BLaER1 treated with 17β-estradiol and CSF1 and Interleukin-3, amounts not matched to agents 10 nM and 100 nM (cell line): ENCODE measurements around the gene NCCRP1.
"Not testable (repeated sequence)": the region's sequence is repeated elsewhere in the genome, so short reads cannot be mapped to it uniquely, and the experiment has no call there.

Experiments used
- H3K27ac ChIP-seq, 11 experiments: shearing (Covaris generic); formaldehyde crosslinking; 2 replicates each; pipeline ENCODE4 v1.8.1; 2022
- H3K27me3 ChIP-seq, 11 experiments: shearing (Covaris generic); formaldehyde crosslinking; 2 replicates each; pipeline ENCODE4 v1.8.1; 2022
- H3K36me3 ChIP-seq, 11 experiments: shearing (Covaris generic); formaldehyde crosslinking; 2 replicates each; pipeline ENCODE4 v1.8.1; 2022
- H3K4me1 ChIP-seq, 10 experiments: shearing (Covaris generic); formaldehyde crosslinking; 2 replicates each; pipeline ENCODE4 v1.8.1; 2022
- H3K4me2 ChIP-seq, 11 experiments: shearing (Covaris generic); formaldehyde crosslinking; 2 replicates each; pipeline ENCODE4 v1.8.1; 2022
- H3K4me3 ChIP-seq, 10 experiments: shearing (Covaris generic); formaldehyde crosslinking; 2 replicates each; pipeline ENCODE4 v1.8.1; 2022
- H3K9ac ChIP-seq, 11 experiments: shearing (Covaris generic); formaldehyde crosslinking; 2 replicates each; pipeline ENCODE4 v1.8.1; 2022
- H3K9me3 ChIP-seq, 11 experiments: shearing (Covaris generic); formaldehyde crosslinking; replicated peaks in 1 of 11; 2 replicates each; pipeline ENCODE4 v1.8.1; 2022
- H4K20me1 ChIP-seq, 11 experiments: shearing (Covaris generic); formaldehyde crosslinking; 2 replicates each; pipeline ENCODE4 v1.8.1; 2022
- Cebpa-rat ChIP-seq, 11 experiments: shearing (Covaris generic); IDR thresholded peaks; 2 replicates each; pipeline ENCODE4 v1.8.1; 2022

NCCRP1 gene

GRCh38 chr19:39237200-39238184 lies 40.7 kb downstream of the NCCRP1 start:
- Histone ChIP-seq H4K20me1 (no peaks in the 10 kb centered on the region), H3K4me3 (0 out of 20 replicates have a peak overlapping the region, but pooled peaks of 1 of the 10 experiments have one; percentile 4), H3K36me3 (no peaks in the 10 kb centered on the region), H3K27ac (peak overlapping the region in 2 of 11 experiments; percentile 10 to 33; a peak in 1 of 22 replicates), H3K27me3 (no peaks in the 10 kb centered on the region), H3K9ac (peak overlapping the region in 2 of 11 experiments; percentile 34 to 41; a peak in 4 of 22 replicates), H3K4me1 (peaks cover 6 to 40% (median 24%) of the 10 kb centered on the region in 10 experiments), H3K9me3 (no peaks in the 10 kb centered on the region), H3K4me2 (peak overlapping the region; percentile 35 to 79 (median 66))
- TF ChIP-seq Cebpa-rat (IDR thresholded peaks at IDR 0.05) = no peak

GRCh38 chr19:39238209-39238608 lies 41.4 kb downstream of the NCCRP1 start:
- Histone ChIP-seq H3K27me3 (no peaks in the 10 kb centered on the region), H3K4me2 (peak overlapping the region; percentile 35 to 79 (median 66); a peak in 20 of 22 replicates), H4K20me1 (no peaks in the 10 kb centered on the region), H3K9ac (0 out of 22 replicates have a peak overlapping the region, but pooled peaks of 1 of the 11 experiments have one; percentile 41), H3K36me3 (no peaks in the 10 kb centered on the region), H3K27ac (no peak overlapping the region), H3K9me3 (no peaks in the 10 kb centered on the region), H3K4me1 (peaks cover 6 to 42% (median 24%) of the 10 kb centered on the region in 10 experiments), H3K4me3 (no peak overlapping the region)
- TF ChIP-seq Cebpa-rat (IDR thresholded peaks at IDR 0.05) = no peak

GRCh38 chr19:39238944-39239343 lies 42.2 kb downstream of the NCCRP1 start:
- Histone ChIP-seq H3K9ac (no peak overlapping the region), H3K4me1 (peaks cover 6 to 45% (median 24%) of the 10 kb centered on the region in 10 experiments), H3K9me3 (no peaks in the 10 kb centered on the region), H3K27ac (no peak overlapping the region), H3K4me3 (no peak overlapping the region), H4K20me1 (no peaks in the 10 kb centered on the region), H3K4me2 (peak overlapping the region in 3 of 11 experiments; percentile 1 to 62 (median 48); a peak in 3 of 22 replicates), H3K36me3 (no peaks in the 10 kb centered on the region), H3K27me3 (no peaks in the 10 kb centered on the region)
- no peak for TF ChIP-seq Cebpa-rat (IDR thresholded peaks at IDR 0.05)

GRCh38 chr19:39240421-39240820 lies 43.7 kb downstream of the NCCRP1 start:
- no peaks in the 10 kb centered on the region for H3K36me3 ChIP-seq
- no peak overlapping the region for H3K4me3 ChIP-seq
- no peak overlapping the region for H3K27ac ChIP-seq
- no peaks in the 10 kb centered on the region for H3K27me3 ChIP-seq
- H3K9ac ChIP-seq = no peak overlapping the region
- no peaks in the 10 kb centered on the region for H3K9me3 ChIP-seq
- no peaks in the 10 kb centered on the region for H4K20me1 ChIP-seq
- H3K4me1 ChIP-seq = peaks cover 6 to 45% (median 24%) of the 10 kb centered on the region in 10 experiments
- peak in 3 of 11 experiments; percentile 13 to 62 (median 45); a peak in 3 of 22 replicates for TF ChIP-seq Cebpa-rat (IDR thresholded peaks at IDR 0.05)
- peak overlapping the region in 2 of 11 experiments; percentile 3 to 5; a peak in 2 of 22 replicates for H3K4me2 ChIP-seq

GRCh38 chr19:39243741-39244140 lies 47.0 kb downstream of the NCCRP1 start:
- not testable (repeated sequence) for H3K4me3 ChIP-seq, H3K27me3 ChIP-seq, H3K27ac ChIP-seq, H3K9ac ChIP-seq, H3K4me2 ChIP-seq, H4K20me1 ChIP-seq, H3K36me3 ChIP-seq
- peaks cover 0 to 32% (median 11%) of the 10 kb centered on the region in 10 experiments; a peak in 10 of 20 replicates for H3K4me1 ChIP-seq
- H3K9me3 ChIP-seq = peaks cover 0 to 14% (median 7%) of the 10 kb centered on the region in 11 experiments; a peak in 12 of 22 replicates

- not testable (repeated sequence) for H4K20me1 ChIP-seq, H3K4me2 ChIP-seq, H3K27me3 ChIP-seq, H3K4me3 ChIP-seq, H3K36me3 ChIP-seq, H3K9ac ChIP-seq, H3K27ac ChIP-seq
- Histone ChIP-seq H3K9me3 (peaks cover 0 to 14% (median 7%) of the 10 kb centered on the region in 11 experiments; a peak in 12 of 22 replicates), H3K4me1 (peaks cover 0 to 30% (median 6%) of the 10 kb centered on the region in 10 experiments; a peak in 11 of 20 replicates)
Observed at GRCh38 chr19:39244410-39245100, 47.8 kb downstream of the NCCRP1 start, which contains the start of gene IFNL3. TSS of gene IFNL3 (minus strand) at chr19:39245006. CDS start at chr19:39244967, 39 bp downstream.

GRCh38 chr19:39245166-39245565 lies 48.4 kb downstream of the NCCRP1 start:
- H3K36me3 ChIP-seq, H3K27me3 ChIP-seq, H4K20me1 ChIP-seq, H3K9ac ChIP-seq, H3K4me3 ChIP-seq, H3K4me2 ChIP-seq, H3K27ac ChIP-seq: not testable (repeated sequence)
- peaks cover 0 to 30% (median 6%) of the 10 kb centered on the region in 10 experiments; a peak in 10 of 20 replicates for H3K4me1 ChIP-seq
- peaks cover 0 to 14% (median 7%) of the 10 kb centered on the region in 11 experiments; a peak in 12 of 22 replicates for H3K9me3 ChIP-seq

- Histone ChIP-seq H3K36me3 (no peaks in the 10 kb centered on the region), H3K4me2 (peak overlapping the region in 6 of 11 experiments; percentile 4 to 37 (median 31); a peak in 6 of 22 replicates), H3K27me3 (no peaks in the 10 kb centered on the region), H3K4me1 (peaks cover 0 to 49% (median 16%) of the 10 kb centered on the region in 10 experiments; a peak in 13 of 20 replicates), H4K20me1 (no peaks in the 10 kb centered on the region), H3K4me3 (no peak overlapping the region), H3K9me3 (peaks cover 0 to 14% (median 7%) of the 10 kb centered on the region in 11 experiments; a peak in 12 of 22 replicates), H3K9ac (no peak overlapping the region), H3K27ac (no peak overlapping the region)
- no peak for TF ChIP-seq Cebpa-rat (IDR thresholded peaks at IDR 0.05)
Observed at GRCh38 chr19:39246951-39247669, 50.3 kb downstream of the NCCRP1 start.
